Measurements from ENCODE around the gene SH3GL2.

Gene SH3GL2

DNA sequence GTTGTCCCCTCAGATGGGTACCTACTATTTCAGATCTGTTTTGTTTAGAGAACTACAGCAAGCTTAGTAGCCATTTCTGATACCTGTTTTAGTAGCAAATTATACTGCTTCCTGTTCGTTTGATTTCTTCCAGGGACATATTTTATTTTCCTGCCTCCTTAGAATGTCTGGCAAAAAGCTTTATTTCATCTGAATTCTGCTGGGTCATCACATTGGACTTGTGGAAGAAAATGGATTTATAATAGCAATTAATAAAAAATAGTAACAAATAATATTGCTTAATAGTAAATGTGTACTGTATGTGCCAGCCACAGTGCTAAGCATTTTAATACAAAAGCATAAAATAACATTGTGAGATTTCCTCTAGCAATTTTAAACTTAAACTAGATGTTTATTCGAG is 79.4 kb downstream of the SH3GL2 start:
- DNase-seq (ENCODE audit: extremely low read depth, insufficient read length), result no peak
- Histone ChIP-seq H3K36me3 (ENCODE audit: control insufficient read depth, insufficient read depth, low read length) (no peaks in the 10 kb centered on the region), H3K27me3 (replicated peaks; ENCODE audit: control insufficient read depth, insufficient read depth, low read length) (no peaks in the 10 kb centered on the region), H3K4me3 (replicated peaks; ENCODE audit: low read depth, low read length) (no peak overlapping the region)
- no peak for TF ChIP-seq CTCF (IDR thresholded peaks at IDR 0.05; ENCODE audit: insufficient read depth, low read length, poor library complexity, severe bottlenecking)

- Histone ChIP-seq H3K4me3 (replicated peaks; ENCODE audit: low read depth, low read length) (no peak overlapping the region), H3K36me3 (ENCODE audit: control insufficient read depth, insufficient read depth, low read length) (no peaks in the 10 kb centered on the region), H3K27me3 (replicated peaks; ENCODE audit: control insufficient read depth, insufficient read depth, low read length) (no peaks in the 10 kb centered on the region)
- no peak for DNase-seq (ENCODE audit: extremely low read depth, insufficient read length)
- no peak for TF ChIP-seq CTCF (IDR thresholded peaks at IDR 0.05; ENCODE audit: insufficient read depth, low read length, poor library complexity, severe bottlenecking)
Measured at GRCh38 chr9:17660158-17660557, 81.3 kb downstream of the SH3GL2 start.

- DNase-seq (ENCODE audit: extremely low read depth, insufficient read length), result no peak
- H3K4me3 ChIP-seq (replicated peaks; ENCODE audit: low read depth, low read length), result no peak overlapping the region
- no peaks in the 10 kb centered on the region for H3K27me3 ChIP-seq (replicated peaks; ENCODE audit: control insufficient read depth, insufficient read depth, low read length)
- no peaks in the 10 kb centered on the region for H3K36me3 ChIP-seq (ENCODE audit: control insufficient read depth, insufficient read depth, low read length)
- no peak for TF ChIP-seq CTCF (IDR thresholded peaks at IDR 0.05; ENCODE audit: insufficient read depth, low read length, poor library complexity, severe bottlenecking)
Measured at GRCh38 chr9:17665450-17665849, 86.6 kb downstream of the SH3GL2 start.

GRCh38 chr9:17669206-17669605 is 90.3 kb downstream of the SH3GL2 start:
- H3K4me3 ChIP-seq (replicated peaks; ENCODE audit: low read depth, low read length), result no peak overlapping the region
- no peak for DNase-seq (ENCODE audit: extremely low read depth, insufficient read length)
- no peaks in the 10 kb centered on the region for H3K27me3 ChIP-seq (replicated peaks; ENCODE audit: control insufficient read depth, insufficient read depth, low read length)
- TF ChIP-seq CTCF (IDR thresholded peaks at IDR 0.05; ENCODE audit: insufficient read depth, low read length, poor library complexity, severe bottlenecking), result no peak
- H3K36me3 ChIP-seq (ENCODE audit: control insufficient read depth, insufficient read depth, low read length), result no peaks in the 10 kb centered on the region

DNA sequence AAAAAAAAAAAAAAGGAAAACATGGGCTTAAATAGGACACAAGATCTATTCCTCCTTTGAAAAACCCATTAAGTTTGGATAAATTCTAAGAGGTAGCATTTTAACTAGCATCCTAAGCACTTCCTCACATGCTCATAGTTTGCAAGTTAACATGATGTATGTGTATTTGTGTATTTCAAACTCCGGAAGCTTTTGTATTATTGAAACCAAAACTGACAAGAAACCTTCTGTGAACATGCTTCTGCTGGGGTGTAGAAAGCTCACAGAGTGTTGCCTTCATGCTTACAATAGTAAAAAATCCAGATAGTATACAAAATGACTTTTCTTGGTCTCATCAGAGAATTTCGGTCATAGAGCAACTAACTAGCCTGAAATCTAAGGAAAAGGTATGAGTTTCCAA is 103.8 kb downstream of the SH3GL2 start:
- Histone ChIP-seq H3K36me3 (ENCODE audit: control insufficient read depth, insufficient read depth, low read length) (no peaks in the 10 kb centered on the region), H3K4me3 (replicated peaks; ENCODE audit: low read depth, low read length) (no peak overlapping the region), H3K27me3 (replicated peaks; ENCODE audit: control insufficient read depth, insufficient read depth, low read length) (no peaks in the 10 kb centered on the region)
- no peak for TF ChIP-seq CTCF (IDR thresholded peaks at IDR 0.05; ENCODE audit: insufficient read depth, low read length, poor library complexity, severe bottlenecking)
- no peak for DNase-seq (ENCODE audit: extremely low read depth, insufficient read length)

DNA sequence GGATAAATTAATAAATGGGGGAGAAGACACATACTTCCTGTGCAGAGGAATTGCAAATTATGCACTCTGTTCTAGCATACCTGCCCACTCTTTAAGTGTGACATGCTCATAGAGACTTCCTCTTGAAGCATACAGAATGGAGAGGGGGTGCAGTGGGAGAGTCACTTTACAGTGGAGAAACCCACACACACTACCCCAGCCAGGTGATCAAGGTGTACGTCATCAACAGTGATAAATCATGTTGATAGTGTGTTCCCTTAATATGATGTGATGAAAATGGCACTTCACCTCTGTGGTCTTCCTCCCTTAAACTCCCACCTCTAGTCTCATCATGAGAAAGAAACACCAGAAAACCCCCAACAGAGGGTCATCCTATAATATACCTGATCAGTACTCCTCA is 110.0 kb downstream of the SH3GL2 start:
- no peaks in the 10 kb centered on the region for H3K27me3 ChIP-seq (replicated peaks; ENCODE audit: control insufficient read depth, insufficient read depth, low read length)
- no peak overlapping the region for H3K4me3 ChIP-seq (replicated peaks; ENCODE audit: low read depth, low read length)
- no peaks in the 10 kb centered on the region for H3K36me3 ChIP-seq (ENCODE audit: control insufficient read depth, insufficient read depth, low read length)
- no peak for TF ChIP-seq CTCF (IDR thresholded peaks at IDR 0.05; ENCODE audit: insufficient read depth, low read length, poor library complexity, severe bottlenecking)
- no peak for DNase-seq (ENCODE audit: extremely low read depth, insufficient read length)

Data from GM06990 (cell line).